Fibroblast of pulmonary artery (primary cell): ENCODE results near the gene TRMU.
A peak's percentile ranks its signal among the peaks of the same experiment; 100 is the strongest.

Experiments used
- DNase-seq: peaks from one replicate; pipeline ENCODE4 v3.0.0-alpha.2; 2010; ENCODE audit warnings: low read depth
- H3K4me3 ChIP-seq: replicated peaks from 2 replicates; pipeline ENCODE4 v1.5.1; 2011; ENCODE audit warnings: low read depth, mild to moderate bottlenecking, control low read depth, low read length, moderate library complexity
- CTCF ChIP-seq: IDR thresholded peaks from 2 replicates; pipeline ENCODE4 v1.5.1; 2011; ENCODE audit warnings: mild to moderate bottlenecking, control low read depth, low read length, inconsistent platforms; ENCODE audit errors: missing control alignments

The TRMU gene

GRCh38 chr22:46335201-46336118 lies at the start of gene TRMU:
TRMU (plus strand) TSS chr22:46335714; CDS start chr22:46335765, 51 bp downstream.
- TF ChIP-seq CTCF, result no peak
- H3K4me3 ChIP-seq, result peak within 1 kb of the TSS; percentile 88
- peak; percentile 89 for DNase-seq

GRCh38 chr22:46286006-46286405 lies 49.5 kb upstream of the TRMU start:
- TF ChIP-seq CTCF, result no peak
- DNase-seq, result no peak
- no peak overlapping the region for H3K4me3 ChIP-seq

GRCh38 chr22:46286941-46287872 lies 48.3 kb upstream of the TRMU start:
- no peak for TF ChIP-seq CTCF
- no peak overlapping the region for H3K4me3 ChIP-seq
- DNase-seq, result no peak

GRCh38 chr22:46287873-46288751 lies 47.4 kb upstream of the TRMU start:
- no peak for DNase-seq
- TF ChIP-seq CTCF, result no peak
- no peak overlapping the region for H3K4me3 ChIP-seq

GRCh38 chr22:46288846-46289243 lies 46.7 kb upstream of the TRMU start:
- no peak for TF ChIP-seq CTCF
- H3K4me3 ChIP-seq, result no peak overlapping the region
- DNase-seq, result no peak

GRCh38 chr22:46289244-46289891 lies 46.1 kb upstream of the TRMU start:
- no peak for DNase-seq
- no peak for TF ChIP-seq CTCF
- no peak overlapping the region for H3K4me3 ChIP-seq
